ENCODE measurements around the gene ZKSCAN1. TPM values are rescaled to one million over a fixed set of nuclear protein-coding genes. Genes with fewer than 3 reads are reported as not detected.
"Not testable (repeated sequence)": the region's sequence is repeated elsewhere in the genome, so short reads cannot be mapped to it uniquely, and the experiment has no call there.

The ZKSCAN1 gene
- total and polyA plus RNA-seq, 2 experiments from 2014 or later: 11.8 to 19.4 TPM

DNA sequence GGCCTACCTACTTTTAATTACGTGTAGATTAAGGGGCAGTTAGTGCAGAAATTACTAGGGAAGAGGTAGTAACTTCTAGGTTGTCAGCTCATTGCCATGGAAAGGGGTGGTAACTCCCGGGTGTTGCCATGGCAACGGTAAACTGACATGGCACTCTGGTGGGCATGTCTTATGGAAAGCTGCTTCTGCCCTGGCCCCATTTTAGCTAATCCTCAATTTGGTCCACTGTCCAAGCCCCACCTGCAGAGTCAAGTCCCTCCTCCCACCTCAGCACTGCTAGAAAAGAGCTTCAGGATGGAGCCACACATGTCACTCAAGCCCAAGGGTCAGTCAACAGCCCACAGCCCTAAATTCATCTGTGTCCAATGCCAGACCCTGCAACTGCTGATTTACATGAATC is 7.5 kb upstream of the ZKSCAN1 start (continued):
- TF ChIP-seq, protein P1, sequence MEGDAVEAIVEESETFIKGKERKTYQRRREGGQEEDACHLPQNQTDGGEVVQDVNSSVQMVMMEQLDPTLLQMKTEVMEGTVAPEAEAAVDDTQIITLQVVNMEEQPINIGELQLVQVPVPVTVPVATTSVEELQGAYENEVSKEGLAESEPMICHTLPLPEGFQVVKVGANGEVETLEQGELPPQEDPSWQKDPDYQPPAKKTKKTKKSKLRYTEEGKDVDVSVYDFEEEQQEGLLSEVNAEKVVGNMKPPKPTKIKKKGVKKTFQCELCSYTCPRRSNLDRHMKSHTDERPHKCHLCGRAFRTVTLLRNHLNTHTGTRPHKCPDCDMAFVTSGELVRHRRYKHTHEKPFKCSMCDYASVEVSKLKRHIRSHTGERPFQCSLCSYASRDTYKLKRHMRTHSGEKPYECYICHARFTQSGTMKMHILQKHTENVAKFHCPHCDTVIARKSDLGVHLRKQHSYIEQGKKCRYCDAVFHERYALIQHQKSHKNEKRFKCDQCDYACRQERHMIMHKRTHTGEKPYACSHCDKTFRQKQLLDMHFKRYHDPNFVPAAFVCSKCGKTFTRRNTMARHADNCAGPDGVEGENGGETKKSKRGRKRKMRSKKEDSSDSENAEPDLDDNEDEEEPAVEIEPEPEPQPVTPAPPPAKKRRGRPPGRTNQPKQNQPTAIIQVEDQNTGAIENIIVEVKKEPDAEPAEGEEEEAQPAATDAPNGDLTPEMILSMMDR (conservative IDR thresholded peaks at IDR 0.05; ENCODE audit: low read depth in 2 of 2): no peak
- no peak for TF ChIP-seq ZNF114 (CRISPR knock-in tag; IDR thresholded peaks at IDR 0.05)
- no peak for TF ChIP-seq JUNB (IDR thresholded peaks at IDR 0.05; ENCODE audit: unreplicated experiment)
- no peak for TF ChIP-seq ZNF331 (CRISPR knock-in tag; IDR thresholded peaks at IDR 0.05; ENCODE audit: low read depth)
- TF ChIP-seq ETS1 (IDR thresholded peaks at IDR 0.05): no peak

DNA sequence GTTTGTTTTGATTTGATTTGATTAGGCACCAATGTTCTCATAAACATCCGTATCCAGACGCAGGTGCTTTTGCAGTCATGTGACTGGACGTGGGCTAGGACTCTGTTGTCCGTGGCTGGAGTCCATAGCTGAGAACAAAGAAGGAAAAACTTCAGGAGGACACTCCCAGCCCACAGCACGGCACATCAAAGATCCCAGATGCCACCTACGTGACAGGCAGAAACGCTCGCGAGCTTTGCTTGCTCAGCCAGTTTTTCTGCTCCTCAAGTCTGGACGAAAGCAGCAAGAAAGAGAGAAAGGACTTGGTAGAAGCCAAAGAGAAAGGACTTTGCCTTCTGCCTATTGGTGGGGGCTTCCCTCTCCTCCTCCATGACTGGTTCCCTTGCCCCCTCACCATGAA is 6.9 kb upstream of the ZKSCAN1 start:
- Mint-ChIP-seq H3K27ac (no peak overlapping the region), H3K36me3 (ENCODE audit: low read depth) (peaks cover under 1% of the 10 kb centered on the region; the same call in 2 of the 3 replicates), H3K27me3 (ENCODE audit: insufficient read depth, low read depth, poor library complexity) (peaks cover 9% of the 10 kb centered on the region), H3K4me3 (no peak overlapping the region), H3K9me3 (no peaks in the 10 kb centered on the region), H3K4me1 (peaks cover 9% of the 10 kb centered on the region; the same call in 2 of the 3 replicates)
- Histone ChIP-seq H2AFZ (no peak overlapping the region), H3K4me1 (ENCODE audit: insufficient read depth) (peaks cover 6% of the 10 kb centered on the region; the same call in 1 of the 2 replicates), H3K4me3 (no peak overlapping the region), H3K27ac (ENCODE audit: low read depth) (no peak overlapping the region), H3F3A (replicated peaks; ENCODE audit: low read depth) (no peaks in the 10 kb centered on the region), H3K4me2 (no peak overlapping the region), H4K20me1 (replicated peaks; ENCODE audit: insufficient read depth) (no peaks in the 10 kb centered on the region), H3K36me3 (ENCODE audit: insufficient read depth) (no peaks in the 10 kb centered on the region), H3K79me2 (replicated peaks; ENCODE audit: insufficient read depth) (no peaks in the 10 kb centered on the region), H3K27me3 (ENCODE audit: insufficient read depth) (no peaks in the 10 kb centered on the region), H3K9me2 (ENCODE audit: insufficient read depth) (no peaks in the 10 kb centered on the region)
- ATAC-seq (no peak), DNase-seq (ENCODE audit: low spot score) (no peak)
- TF ChIP-seq EZH2phosphoT487 (IDR thresholded peaks at IDR 0.05; ENCODE audit: unreplicated experiment) (no peak), ZNF114 (CRISPR knock-in tag; IDR thresholded peaks at IDR 0.05) (no peak)

- not testable (repeated sequence) for H3K4me3 Mint-ChIP-seq; H3F3A ChIP-seq (replicated peaks; ENCODE audit: low read depth); H3K4me3 ChIP-seq; H3K79me2 ChIP-seq (replicated peaks; ENCODE audit: insufficient read depth); H3K36me3 Mint-ChIP-seq (ENCODE audit: low read depth); H3K9me3 Mint-ChIP-seq; H3K4me1 ChIP-seq (ENCODE audit: insufficient read depth); H2AFZ ChIP-seq; H3K27ac ChIP-seq (ENCODE audit: low read depth); ATAC-seq; H3K36me3 ChIP-seq (ENCODE audit: insufficient read depth); H3K27me3 ChIP-seq (ENCODE audit: insufficient read depth); H3K4me1 Mint-ChIP-seq; H3K27me3 Mint-ChIP-seq (ENCODE audit: insufficient read depth, low read depth, poor library complexity); H3K27ac Mint-ChIP-seq; H3K9me2 ChIP-seq (ENCODE audit: insufficient read depth); H4K20me1 ChIP-seq (replicated peaks; ENCODE audit: insufficient read depth); DNase-seq (ENCODE audit: low spot score); H3K4me2 ChIP-seq
Measured at GRCh38 chr7:100009952-100010351, 5.4 kb upstream of the ZKSCAN1 start.

- Mint-ChIP-seq H3K4me1 (peaks cover 5% of the 10 kb centered on the region; the same call in 2 of the 3 replicates), H3K4me3 (no peak overlapping the region), H3K9me3 (no peaks in the 10 kb centered on the region), H3K36me3 (ENCODE audit: low read depth) (peaks cover under 1% of the 10 kb centered on the region; the same call in 1 of the 3 replicates), H3K27ac (no peak overlapping the region), H3K27me3 (ENCODE audit: insufficient read depth, low read depth, poor library complexity) (peaks cover 8% of the 10 kb centered on the region)
- Histone ChIP-seq H3F3A (replicated peaks; ENCODE audit: low read depth) (no peaks in the 10 kb centered on the region), H3K36me3 (ENCODE audit: insufficient read depth) (no peaks in the 10 kb centered on the region), H3K4me3 (no peak overlapping the region), H4K20me1 (replicated peaks; ENCODE audit: insufficient read depth) (no peaks in the 10 kb centered on the region), H3K79me2 (replicated peaks; ENCODE audit: insufficient read depth) (peaks cover 2% of the 10 kb centered on the region), H3K4me1 (ENCODE audit: insufficient read depth) (no peaks in the 10 kb centered on the region), H3K9me2 (ENCODE audit: insufficient read depth) (no peaks in the 10 kb centered on the region), H3K27ac (ENCODE audit: low read depth) (no peak overlapping the region), H3K27me3 (ENCODE audit: insufficient read depth) (no peaks in the 10 kb centered on the region), H3K4me2 (no peak overlapping the region), H2AFZ (no peak overlapping the region)
- no peak for DNase-seq (ENCODE audit: low spot score)
- ATAC-seq: no peak
- TF ChIP-seq STAT1 (IDR thresholded peaks at IDR 0.05; ENCODE audit: unreplicated experiment) (no peak), POLR2AphosphoS5 (IDR thresholded peaks at IDR 0.05; ENCODE audit: low read depth) (no peak), ZNF114 (CRISPR knock-in tag; IDR thresholded peaks at IDR 0.05) (no peak)
Measured at GRCh38 chr7:100010901-100011300, 4.5 kb upstream of the ZKSCAN1 start.

All from GM23338 (cell line).